H9 (cell line): ENCODE results near the gene NPHS1. TPM values are rescaled to one million over a fixed set of nuclear protein-coding genes. Genes with fewer than 3 reads are reported as not detected.

ENCODE experiments used
- DNase-seq: peaks from one replicate; pipeline ENCODE4 v3.0.0-alpha.2; 2017
- H2AFZ ChIP-seq: one replicate; pipeline ENCODE4 v1.6.1; 2013; ENCODE audit warnings: mild to moderate bottlenecking, low read length, control low read depth, moderate library complexity
- H2AK5ac ChIP-seq: 2 replicates; pipeline ENCODE4 v1.6.1; 2013; ENCODE audit warnings: low read length, control low read depth, mixed read lengths; ENCODE audit not compliant: insufficient read length
- H2BK120ac ChIP-seq: one replicate; pipeline ENCODE4 v1.6.1; 2013; ENCODE audit warnings: low read depth, mild to moderate bottlenecking, low read length, control low read depth, inconsistent platforms; ENCODE audit not compliant: poor library complexity, severe bottlenecking
- H2BK12ac ChIP-seq: 2 replicates; pipeline ENCODE4 v1.6.1; 2013; ENCODE audit warnings: low read length, control low read depth, mixed read lengths, low read depth; ENCODE audit not compliant: insufficient read length
- H2BK15ac ChIP-seq: 2 replicates; pipeline ENCODE4 v1.6.1; 2013; ENCODE audit warnings: low read depth, low read length, control low read depth
- H2BK20ac ChIP-seq: one replicate; pipeline ENCODE4 v1.6.1; 2013; ENCODE audit warnings: low read depth, mild to moderate bottlenecking, low read length, control low read depth, inconsistent platforms; ENCODE audit not compliant: poor library complexity, severe bottlenecking
- H2BK5ac ChIP-seq: 2 replicates; pipeline ENCODE4 v1.6.1; 2013; ENCODE audit warnings: low read length, control low read depth, mixed read lengths; ENCODE audit not compliant: insufficient read length
- H3K14ac ChIP-seq: 2 replicates; pipeline ENCODE4 v1.6.1; 2013; ENCODE audit warnings: low read length, control low read depth; ENCODE audit not compliant: insufficient read depth
- H3K18ac ChIP-seq: 2 replicates; pipeline ENCODE4 v1.6.1; 2013; ENCODE audit warnings: low read depth, mild to moderate bottlenecking, mixed read lengths, low read length, control low read depth; ENCODE audit not compliant: insufficient read length
- H3K23ac ChIP-seq: 2 replicates; pipeline ENCODE4 v1.6.1; 2013; ENCODE audit warnings: low read length, control low read depth, mixed read lengths, low read depth; ENCODE audit not compliant: insufficient read length
- H3K23me2 ChIP-seq: 2 replicates; pipeline ENCODE4 v1.6.1; 2013; ENCODE audit warnings: low read depth, mild to moderate bottlenecking, mixed read lengths, low read length, control low read depth; ENCODE audit not compliant: insufficient read length, poor library complexity, severe bottlenecking
- H3K27ac ChIP-seq: 2 replicates; pipeline ENCODE4 v1.5.1; 2013; ENCODE audit warnings: low read length, control low read depth, mixed read lengths, low read depth; ENCODE audit not compliant: insufficient read length
- H3K27me3 ChIP-seq: 2 replicates; pipeline ENCODE4 v1.6.1; 2013; ENCODE audit warnings: low read length, control low read depth, inconsistent platforms; ENCODE audit not compliant: insufficient read depth
- H3K4ac ChIP-seq: 2 replicates; pipeline ENCODE4 v1.6.1; 2013; ENCODE audit warnings: low read depth, mild to moderate bottlenecking, control low read depth, inconsistent platforms, low read length, moderate library complexity
- H3K4me1 ChIP-seq: 2 replicates; pipeline ENCODE4 v1.6.1; 2013; ENCODE audit warnings: low read length, control low read depth, inconsistent platforms; ENCODE audit not compliant: insufficient read depth
- H3K4me2 ChIP-seq: 2 replicates; pipeline ENCODE4 v1.6.1; 2013; ENCODE audit warnings: low read length, control low read depth, mixed read lengths; ENCODE audit not compliant: insufficient read length, insufficient read depth
- H3K56ac ChIP-seq: 2 replicates; pipeline ENCODE4 v1.6.1; 2013; ENCODE audit warnings: low read depth, mild to moderate bottlenecking, mixed read lengths, low read length, control low read depth; ENCODE audit not compliant: insufficient read length
- H3K79me1 ChIP-seq: 2 replicates; pipeline ENCODE4 v1.6.1; 2013; ENCODE audit warnings: low read depth, mild to moderate bottlenecking, moderate library complexity, low read length, control low read depth, inconsistent platforms; ENCODE audit not compliant: insufficient read depth, poor library complexity, severe bottlenecking
- H3K79me2 ChIP-seq: 2 replicates; pipeline ENCODE4 v1.6.1; 2013; ENCODE audit warnings: low read length, control low read depth, inconsistent platforms; ENCODE audit not compliant: insufficient read depth
- H3K9ac ChIP-seq: 2 replicates; pipeline ENCODE4 v1.6.1; 2013; ENCODE audit warnings: low read length, control low read depth, mixed read lengths; ENCODE audit not compliant: insufficient read length; ENCODE audit errors: extremely low read depth
- H3K9me3 ChIP-seq: one replicate; pipeline ENCODE4 v1.6.1; 2013; ENCODE audit warnings: low read depth, low read length, inconsistent platforms; ENCODE audit not compliant: control insufficient read depth
- H3T11ph ChIP-seq: one replicate; pipeline ENCODE4 v1.6.1; 2013; ENCODE audit warnings: mild to moderate bottlenecking, low read length, control low read depth, inconsistent platforms
- H4K20me1 ChIP-seq: one replicate; pipeline ENCODE4 v1.6.1; 2013; ENCODE audit not compliant: control insufficient read depth, insufficient read length, insufficient read depth
- H4K5ac ChIP-seq: 2 replicates; pipeline ENCODE4 v1.6.1; 2013; ENCODE audit warnings: low read depth, mild to moderate bottlenecking, mixed read lengths, low read length, control low read depth; ENCODE audit not compliant: insufficient read length
- H4K8ac ChIP-seq: replicated peaks from 2 replicates; pipeline ENCODE4 v1.6.1; 2013; ENCODE audit warnings: low read length, control low read depth, mixed read lengths, low read depth; ENCODE audit not compliant: insufficient read length
- H4K91ac ChIP-seq: 2 replicates; pipeline ENCODE4 v1.6.1; 2013; ENCODE audit warnings: low read depth, mild to moderate bottlenecking, moderate library complexity, mixed read lengths, low read length, control low read depth; ENCODE audit not compliant: insufficient read length
- H3K27ac Mint-ChIP-seq, 3 experiments: 2 replicates in 2 of 3; 3 replicates in 1 of 3; pipeline ENCODE4 v1.8.0; 2020 to 2021; ENCODE audit warnings: mixed read lengths in 3 of 3, mild to moderate bottlenecking in 1 of 3, moderate library complexity in 1 of 3
- H3K27me3 Mint-ChIP-seq: 2 replicates; pipeline ENCODE4 v1.8.0; 2021; ENCODE audit warnings: low read depth, mild to moderate bottlenecking, moderate library complexity, mixed read lengths
- H3K36me3 Mint-ChIP-seq, 3 experiments: 2 replicates in 2 of 3; 3 replicates in 1 of 3; pipeline ENCODE4 v1.8.0; 2020 to 2021; ENCODE audit warnings: low read depth in 3 of 3, mixed read lengths in 3 of 3; ENCODE audit not compliant: insufficient read depth in 1 of 3
- H3K4me1 Mint-ChIP-seq, 2 experiments: 2 replicates each; pipeline ENCODE4 v1.8.0; 2020; ENCODE audit warnings: mixed read lengths in 2 of 2
- H3K4me3 Mint-ChIP-seq, 2 experiments: 2 replicates in 1 of 2; 3 replicates in 1 of 2; pipeline ENCODE4 v1.8.0; 2020 to 2021; ENCODE audit warnings: mild to moderate bottlenecking in 2 of 2, mixed read lengths in 2 of 2, moderate library complexity in 1 of 2
- H3K9me3 Mint-ChIP-seq, 2 experiments: 2 replicates in 1 of 2; 3 replicates in 1 of 2; pipeline ENCODE4 v1.8.0; 2020; ENCODE audit warnings: mild to moderate bottlenecking in 2 of 2, mixed read lengths in 2 of 2, moderate library complexity in 1 of 2
- WGBS: extraction: QIAGEN DNeasy Blood & Tissue Kit; methylation state at CpG from one replicate; pipeline ENCODE4 v1.1.7; 2013; ENCODE audit warnings: missing lambda C conversion rate, low lambda C conversion rate, mixed read lengths; ENCODE audit not compliant: insufficient read length; ENCODE audit errors: extremely low coverage; 5-methylcytosine and 5-hydroxymethylcytosine counted together
- total RNA-seq: library from RNA; stranded (reverse); gene quantifications from 2 replicates; pipeline ENCODE4 v1.2.1, GENCODE V29; 2021
- TF ChIP-seq, protein P1 (sequence below): fragments of 200-600 bp; sonication (generic); conservative IDR thresholded peaks from 3 replicates; pipeline ENCODE4 v1.8.0; 2021; ENCODE audit warnings: antibody characterized with exemption, mild to moderate bottlenecking

NPHS1 gene
- total RNA-seq, 1 experiment from 2014 or later, result 0.83 TPM

- H4K5ac ChIP-seq, result no peak overlapping the region
- Mint-ChIP-seq H3K4me3 (peak overlapping the region in 1 of 2 experiments; percentile 81; a peak in 3 of 5 replicates), H3K36me3 (peaks cover 0 to 3% (median 0%) of the 10 kb centered on the region in 3 experiments; a peak in 2 of 7 replicates), H3K4me1 (peaks cover 13 to 27% of the 10 kb centered on the region in 2 experiments), H3K9me3 (no peaks in the 10 kb centered on the region; a peak in 1 of 5 replicates), H3K27me3 (peaks cover 89% of the 10 kb centered on the region), H3K27ac (no peak overlapping the region)
- H3K4me1 ChIP-seq, result no peaks in the 10 kb centered on the region; the same call in 1 of the 2 replicates
- no peak overlapping the region for H2BK15ac ChIP-seq
- H3K4me2 ChIP-seq, result no peak overlapping the region
- WGBS, result no CpG with 5 or more reads among the region's 4 CpGs
- H3K4ac ChIP-seq, result no peak overlapping the region
- H3T11ph ChIP-seq, result no peak overlapping the region
- H3K14ac ChIP-seq, result no peak overlapping the region
- H3K18ac ChIP-seq, result no peak overlapping the region
- H2BK12ac ChIP-seq, result no peak overlapping the region
- no peak overlapping the region for H4K8ac ChIP-seq
- H3K79me1 ChIP-seq, result no peaks in the 10 kb centered on the region
- no peak overlapping the region for H3K27ac ChIP-seq
- no peak overlapping the region for H3K56ac ChIP-seq
- no peak overlapping the region for H2AK5ac ChIP-seq
- no peak overlapping the region for H2AFZ ChIP-seq
- H3K79me2 ChIP-seq, result no peaks in the 10 kb centered on the region
- H3K23me2 ChIP-seq, result peaks cover 22% of the 10 kb centered on the region
- no peak overlapping the region for H4K91ac ChIP-seq
- H2BK5ac ChIP-seq, result no peak overlapping the region
- no peak overlapping the region for H3K9ac ChIP-seq
- no peak overlapping the region for H2BK120ac ChIP-seq
- H2BK20ac ChIP-seq, result no peak overlapping the region
- peaks cover 7% of the 10 kb centered on the region; the same call in 1 of the 2 replicates for H3K27me3 ChIP-seq
- TF ChIP-seq, protein P1, sequence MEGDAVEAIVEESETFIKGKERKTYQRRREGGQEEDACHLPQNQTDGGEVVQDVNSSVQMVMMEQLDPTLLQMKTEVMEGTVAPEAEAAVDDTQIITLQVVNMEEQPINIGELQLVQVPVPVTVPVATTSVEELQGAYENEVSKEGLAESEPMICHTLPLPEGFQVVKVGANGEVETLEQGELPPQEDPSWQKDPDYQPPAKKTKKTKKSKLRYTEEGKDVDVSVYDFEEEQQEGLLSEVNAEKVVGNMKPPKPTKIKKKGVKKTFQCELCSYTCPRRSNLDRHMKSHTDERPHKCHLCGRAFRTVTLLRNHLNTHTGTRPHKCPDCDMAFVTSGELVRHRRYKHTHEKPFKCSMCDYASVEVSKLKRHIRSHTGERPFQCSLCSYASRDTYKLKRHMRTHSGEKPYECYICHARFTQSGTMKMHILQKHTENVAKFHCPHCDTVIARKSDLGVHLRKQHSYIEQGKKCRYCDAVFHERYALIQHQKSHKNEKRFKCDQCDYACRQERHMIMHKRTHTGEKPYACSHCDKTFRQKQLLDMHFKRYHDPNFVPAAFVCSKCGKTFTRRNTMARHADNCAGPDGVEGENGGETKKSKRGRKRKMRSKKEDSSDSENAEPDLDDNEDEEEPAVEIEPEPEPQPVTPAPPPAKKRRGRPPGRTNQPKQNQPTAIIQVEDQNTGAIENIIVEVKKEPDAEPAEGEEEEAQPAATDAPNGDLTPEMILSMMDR, result no peak
- no peak for DNase-seq
- H3K9me3 ChIP-seq, result no peaks in the 10 kb centered on the region
- H4K20me1 ChIP-seq, result peaks cover 3% of the 10 kb centered on the region
- no peak overlapping the region for H3K23ac ChIP-seq
Observed at GRCh38 chr19:35859414-35859813, 7.1 kb upstream of the NPHS1 start.
